Liver (tissue), 9 donors: ENCODE data around the gene RPS6KA5. TPM values are rescaled to one million over a fixed set of nuclear protein-coding genes. Genes with fewer than 3 reads are reported as not detected.

ENCODE experiments used
- DNase-seq: peaks from one replicate; pipeline ENCODE4 v3.0.0-alpha.2; 2017; ENCODE audit warnings: low spot score
- H3K27ac ChIP-seq, 2 donors: one replicate each; pipeline ENCODE4 v1.7.0; 2013; ENCODE audit warnings: inconsistent platforms in 2 of 2, low read length in 2 of 2, control low read depth in 1 of 2, low read depth in 1 of 2, mild to moderate bottlenecking in 1 of 2
- H3K27me3 ChIP-seq, 4 donors: one replicate each; pipeline versions ENCODE4 v1.6.1 to v1.7.0; 2013; ENCODE audit warnings: low read length in 3 of 4, inconsistent platforms in 1 of 4, mild to moderate bottlenecking in 1 of 4, moderate library complexity in 1 of 4; ENCODE audit not compliant: control insufficient read depth in 4 of 4, insufficient read depth in 4 of 4
- H3K36me3 ChIP-seq, 4 donors: one replicate each; pipeline versions ENCODE4 v1.6.1 to v1.7.0; 2013; ENCODE audit warnings: low read length in 3 of 4, mild to moderate bottlenecking in 3 of 4, low read depth in 1 of 4, moderate library complexity in 1 of 4; ENCODE audit not compliant: control insufficient read depth in 4 of 4, insufficient read depth in 3 of 4
- H3K4me1 ChIP-seq, 4 donors: one replicate each; pipeline versions ENCODE4 v1.6.1 to v1.7.0; 2013; ENCODE audit warnings: low read length in 3 of 4, mild to moderate bottlenecking in 3 of 4, moderate library complexity in 1 of 4; ENCODE audit not compliant: control insufficient read depth in 4 of 4, insufficient read depth in 4 of 4
- H3K4me3 ChIP-seq, 3 donors: one replicate each; pipeline versions ENCODE4 v1.6.1 to v1.7.0; 2013; ENCODE audit warnings: low read length in 3 of 3, control low read depth in 1 of 3, low read depth in 1 of 3, mild to moderate bottlenecking in 1 of 3
- H3K9ac ChIP-seq, 2 donors: one replicate each; pipeline ENCODE4 v1.7.0; 2013; ENCODE audit warnings: low read length in 2 of 2, mild to moderate bottlenecking in 2 of 2, moderate library complexity in 2 of 2, control low read depth in 1 of 2, low read depth in 1 of 2
- H3K9me3 ChIP-seq, 4 donors: one replicate each; pipeline versions ENCODE4 v1.6.1 to v1.7.0; 2013; ENCODE audit warnings: low read length in 3 of 4; ENCODE audit not compliant: control insufficient read depth in 4 of 4
- CTCF ChIP-seq: fragments of 150-350 bp; IDR thresholded peaks from 2 replicates; pipeline ENCODE4 v1.5.1; 2017; ENCODE audit warnings: improper control_type of control experiment, low read depth, low read length; ENCODE audit not compliant: missing input control
- EGR1 ChIP-seq, 2 donors: IDR thresholded peaks; 2 replicates each; pipeline ENCODE4 v1.6.1; 2016 to 2018; ENCODE audit warnings: antibody characterized with exemption in 2 of 2, low read depth in 2 of 2
- FOXA1 ChIP-seq: IDR thresholded peaks from 2 replicates; pipeline ENCODE4 v1.6.1; 2016; ENCODE audit warnings: antibody characterized with exemption
- FOXA2 ChIP-seq: IDR thresholded peaks from 2 replicates; pipeline ENCODE4 v1.6.1; 2016; ENCODE audit warnings: antibody characterized with exemption
- HNF4A ChIP-seq, 2 donors: conservative IDR thresholded peaks; 2 replicates each; pipeline ENCODE4 v1.6.1; 2016; ENCODE audit warnings: antibody characterized with exemption in 2 of 2, mild to moderate bottlenecking in 2 of 2
- HNF4G ChIP-seq: IDR thresholded peaks from 2 replicates; pipeline ENCODE4 v1.6.1; 2016; ENCODE audit warnings: antibody characterized with exemption
- JUND ChIP-seq, 2 donors: IDR thresholded peaks; 2 replicates each; pipeline ENCODE4 v1.6.1; 2016; ENCODE audit warnings: antibody characterized with exemption in 2 of 2
- NR2F2 ChIP-seq: IDR thresholded peaks from 2 replicates; pipeline ENCODE4 v1.6.1; 2016; ENCODE audit warnings: antibody characterized with exemption
- RAD21 ChIP-seq, 2 donors: IDR thresholded peaks; 2 replicates each; pipeline ENCODE4 v1.6.1; 2016; ENCODE audit warnings: antibody characterized with exemption in 2 of 2, mild to moderate bottlenecking in 2 of 2
- REST ChIP-seq: IDR thresholded peaks from 2 replicates; pipeline ENCODE4 v1.6.1; 2016; ENCODE audit warnings: antibody characterized with exemption, mild to moderate bottlenecking
- RXRA ChIP-seq, 2 donors: IDR thresholded peaks; 2 replicates each; pipeline ENCODE4 v1.6.1; 2017 to 2018; ENCODE audit warnings: antibody characterized with exemption in 2 of 2, mild to moderate bottlenecking in 1 of 2
- SP1 ChIP-seq: IDR thresholded peaks from 2 replicates; pipeline ENCODE4 v1.6.1; 2018; ENCODE audit warnings: antibody characterized with exemption, mild to moderate bottlenecking
- TAF1 ChIP-seq: conservative IDR thresholded peaks from 2 replicates; pipeline ENCODE4 v1.6.1; 2016; ENCODE audit warnings: antibody characterized with exemption, mild to moderate bottlenecking
- YY1 ChIP-seq: IDR thresholded peaks from 2 replicates; pipeline ENCODE4 v1.6.1; 2016; ENCODE audit warnings: antibody characterized with exemption, mild to moderate bottlenecking
- ZBTB33 ChIP-seq: IDR thresholded peaks from 2 replicates; pipeline ENCODE4 v1.6.1; 2016; ENCODE audit warnings: antibody characterized with exemption
- WGBS: extraction: QIAGEN DNeasy Blood & Tissue Kit; methylation state at CpG from one replicate; pipeline ENCODE4 v1.1.7; 2013; 5-methylcytosine and 5-hydroxymethylcytosine counted together
- polyA plus RNA-seq, 2 donors: library from polyadenylated mRNA; stranded (reverse) in 1 of 2; unstranded in 1 of 2; fragments of 200-250 nt in 1 of 2; fragments of >200 nt in 1 of 2; fragmentation: Nextera tagmentation in 1 of 2; extraction: Ambion mirVana in 1 of 2; gene quantifications; one replicate each; pipeline versions ENCODE4 v1.2.1 to v1.2.3, GENCODE V29; 2013 to 2015
- total RNA-seq, 2 donors: library from RNA; depleted of rRNA; stranded (reverse); fragments of >200 nt; gene quantifications; one replicate each; pipeline ENCODE4 v1.2.3, GENCODE V29; 2014
- TF ChIP-seq, protein P1 (sequence below): IDR thresholded peaks from 2 replicates; pipeline ENCODE4 v1.6.1; 2016; ENCODE audit warnings: antibody characterized with exemption
- donor health status: healthy.
- donor health status: healthy.
- donor health status: healthy.
- donor health status: healthy.
- donor health status: healthy.

The RPS6KA5 gene
- total and polyA plus RNA-seq, 4 donors, result 0.52 to 2.3 (median 1.3) TPM

DNA sequence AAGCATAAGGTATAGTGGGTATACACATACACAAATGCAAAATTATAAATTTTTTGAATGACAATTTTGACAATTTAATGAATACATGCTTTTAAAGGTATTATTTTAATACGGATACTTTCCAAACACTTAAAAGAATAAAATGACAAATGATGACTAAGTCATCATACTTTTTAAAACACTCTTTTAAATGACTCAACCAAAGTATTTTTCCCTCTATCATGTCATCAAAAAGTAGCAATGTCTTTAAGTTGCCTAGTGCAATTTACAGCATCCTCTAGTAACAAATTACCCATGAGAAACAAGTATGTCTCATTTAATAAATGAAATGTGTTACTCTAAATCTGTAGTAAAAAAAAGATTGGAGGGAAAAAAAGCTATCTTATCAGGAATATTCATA lies 73.3 kb downstream of the RPS6KA5 start:
- no peaks in the 10 kb centered on the region for H3K36me3 ChIP-seq
- H3K9me3 ChIP-seq, result no peaks in the 10 kb centered on the region
- no peaks in the 10 kb centered on the region for H3K4me1 ChIP-seq
- H3K9ac ChIP-seq, result no peak overlapping the region
- no peak for DNase-seq
- TF ChIP-seq JUND (IDR thresholded peaks at IDR 0.05), result no peak
- no peak for TF ChIP-seq NR2F2
- TF ChIP-seq SP1, result no peak
- no peak for TF ChIP-seq HNF4A (conservative IDR thresholded peaks at IDR 0.05)
- no peak for TF ChIP-seq ZBTB33
- TF ChIP-seq HNF4G, result no peak
- no peak for TF ChIP-seq RXRA (IDR thresholded peaks at IDR 0.05)
- no peak for TF ChIP-seq YY1
- TF ChIP-seq CTCF, result no peak
- TF ChIP-seq REST, result no peak
- TF ChIP-seq RAD21 (IDR thresholded peaks at IDR 0.05), result no peak
- TF ChIP-seq FOXA1, result no peak
- TF ChIP-seq TAF1, result no peak
- no peak for TF ChIP-seq FOXA2
- 95% methylated on average over 1 of the region's 1 CpG for WGBS
- no peak overlapping the region for H3K4me3 ChIP-seq
- no peak overlapping the region for H3K27ac ChIP-seq
- no peaks in the 10 kb centered on the region for H3K27me3 ChIP-seq

- no peak for DNase-seq
- TF ChIP-seq FOXA2 (no peak), NR2F2 (no peak), EGR1 (IDR thresholded peaks at IDR 0.05; ENCODE audit: low read depth in 2 of 2) (no peak), TAF1 (no peak), CTCF (no peak), ZBTB33 (no peak), JUND (IDR thresholded peaks at IDR 0.05) (no peak), YY1 (no peak), HNF4A (conservative IDR thresholded peaks at IDR 0.05) (no peak), RXRA (IDR thresholded peaks at IDR 0.05) (no peak), REST (no peak), HNF4G (no peak), RAD21 (IDR thresholded peaks at IDR 0.05) (no peak), FOXA1 (no peak), SP1 (no peak)
- TF ChIP-seq, protein P1, sequence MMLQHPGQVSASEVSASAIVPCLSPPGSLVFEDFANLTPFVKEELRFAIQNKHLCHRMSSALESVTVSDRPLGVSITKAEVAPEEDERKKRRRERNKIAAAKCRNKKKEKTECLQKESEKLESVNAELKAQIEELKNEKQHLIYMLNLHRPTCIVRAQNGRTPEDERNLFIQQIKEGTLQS, result no peak
Observed at GRCh38 chr14:90986510-90986909, 73.9 kb downstream of the RPS6KA5 start.

More at GRCh38 chr14:90986510-90986909, 73.9 kb downstream of the RPS6KA5 start:
- H3K27me3 ChIP-seq, result no peaks in the 10 kb centered on the region
- no peaks in the 10 kb centered on the region for H3K9me3 ChIP-seq
- no peaks in the 10 kb centered on the region for H3K36me3 ChIP-seq
- no peak overlapping the region for H3K4me3 ChIP-seq
- no peak overlapping the region for H3K27ac ChIP-seq
- no peaks in the 10 kb centered on the region for H3K4me1 ChIP-seq
- no peak overlapping the region for H3K9ac ChIP-seq
- 92% methylated on average over 1 of the region's 1 CpG for whole genome bisulfite sequencing
